ENCODE measurements around the gene BCORL1. TPM values are rescaled to one million over a fixed set of nuclear protein-coding genes. Genes with fewer than 3 reads are reported as not detected.
A peak's percentile ranks its signal among the peaks of the same experiment; 100 is the strongest.

The BCORL1 gene
- total and polyA plus RNA-seq, 2 of the 4 experiments (the other 2 are of a cell fraction) = 0.54 to 1.6 TPM

GRCh38 chrX:130081421-130082045, 99.1 kb downstream of the BCORL1 start:
- POLR2A ChIA-PET (ENCODE audit: unreplicated experiment) = no interaction called here
- Histone ChIP-seq H2BK20ac (ENCODE audit: low read depth, low read length) (no peak overlapping the region), H3K4me2 (ENCODE audit: low read depth, low read length) (no peak overlapping the region), H3K14ac (replicated peaks; ENCODE audit: low read depth, low read length) (no peak overlapping the region), H3K9ac (ENCODE audit: low read depth, low read length) (no peak overlapping the region), H3K23ac (ENCODE audit: low read depth, low read length) (no peak overlapping the region), H2AK9ac (replicated peaks; ENCODE audit: low read depth, low read length, poor library complexity) (peak overlapping the region; percentile 5), H4K5ac (ENCODE audit: low read depth, low read length) (no peak overlapping the region), H4K91ac (ENCODE audit: insufficient read depth, low read depth, low read length) (no peak overlapping the region), H3K27me3 (ENCODE audit: control insufficient read depth, insufficient read depth, low read length) (no peaks in the 10 kb centered on the region), H4K8ac (ENCODE audit: low read depth in 2 of 2, low read length in 2 of 2) (no peak overlapping the region), H3K9me1 (ENCODE audit: insufficient read depth, low read length) (peaks cover 11% of the 10 kb centered on the region), H2BK120ac (ENCODE audit: low read depth, low read length) (no peak overlapping the region), H2BK15ac (ENCODE audit: low read depth, low read length) (no peak overlapping the region), H3K4me1 (ENCODE audit: control insufficient read depth, insufficient read depth, low read length) (peaks cover 5% of the 10 kb centered on the region; the same call in 1 of the 2 replicates), H2AFZ (replicated peaks; ENCODE audit: low read length, poor library complexity) (peak overlapping the region; percentile 18), H3K4me3 (ENCODE audit: insufficient read depth, low read depth, low read length) (no peak overlapping the region), H3K9me3 (ENCODE audit: control insufficient read depth, insufficient read depth, low read length) (no peaks in the 10 kb centered on the region), H3K27ac (ENCODE audit: insufficient read depth, low read length) (no peak overlapping the region), H3K4ac (ENCODE audit: low read depth, low read length) (no peak overlapping the region), H2BK5ac (ENCODE audit: low read depth, low read length, poor library complexity, severe bottlenecking) (no peak overlapping the region), H4K20me1 (ENCODE audit: insufficient read depth, low read length) (peaks cover 49% of the 10 kb centered on the region), H3K18ac (ENCODE audit: low read depth, low read length) (no peak overlapping the region), H2AK5ac (ENCODE audit: low read depth, low read length) (no peak overlapping the region), H3K56ac (ENCODE audit: extremely low read depth, insufficient read depth, low read length) (no peak overlapping the region), H3K36me3 (ENCODE audit: control insufficient read depth, insufficient read depth, low read length) (peaks cover 2% of the 10 kb centered on the region; the same call in 1 of the 2 replicates), H3K79me1 (ENCODE audit: low read depth in 1 of 2, low read length in 2 of 2) (peaks cover 0 to 49% of the 10 kb centered on the region in 2 experiments; a peak in 3 of 4 replicates)
- in situ Hi-C loops (cut with MboI; ENCODE audit: low sequenced_read_pairs) (no loop called here), dilution Hi-C loops (cut with HindIII; ENCODE audit: low sequenced_read_pairs, unreplicated experiment) (no loop called here), intact Hi-C loops (cut with micrococcal nuclease) (no loop called here)
- DNase-seq (no peak), ATAC-seq (ENCODE audit: low read depth) (no peak)
- BruUV-seq (replicated peaks) = no TSS peak
- CTCF ChIA-PET = interaction anchor here (0.6 to 1.2 kb wide), 2 partner anchors 39 to 119 kb away, joined by 3 to 6 read pairs; no protein-coding TSS in a partner anchor
- TF ChIP-seq CEBPB (IDR thresholded peaks at IDR 0.05; ENCODE audit: low read depth, low read length) = no peak
- TF ChIP-seq SMC3 (IDR thresholded peaks at IDR 0.05; ENCODE audit: low read depth, low read length) = no peak
- no peak for TF ChIP-seq RAD21 (IDR thresholded peaks at IDR 0.05; ENCODE audit: low read length)
- no peak for TF ChIP-seq CHD1 (IDR thresholded peaks at IDR 0.05; ENCODE audit: low read depth, low read length)
- TF ChIP-seq MXI1 (IDR thresholded peaks at IDR 0.05; ENCODE audit: borderline replicate concordance, low read depth, low read length) = no peak
- no peak for TF ChIP-seq RCOR1 (IDR thresholded peaks at IDR 0.05; ENCODE audit: insufficient replicate concordance, low read length)
- TF ChIP-seq USF2 (IDR thresholded peaks at IDR 0.05; ENCODE audit: low read depth, low read length) = no peak
- no peak for TF ChIP-seq RFX5 (IDR thresholded peaks at IDR 0.05; ENCODE audit: low read depth, low read length)
- TF ChIP-seq BHLHE40 (IDR thresholded peaks at IDR 0.05; ENCODE audit: low read depth, low read length) = no peak
- no peak for TF ChIP-seq POLR2A (IDR thresholded peaks at IDR 0.05; ENCODE audit: low read depth, low read length)
- TF ChIP-seq ELK1 (IDR thresholded peaks at IDR 0.05; ENCODE audit: borderline replicate concordance, low read depth, low read length) = no peak
- TF ChIP-seq MAZ (IDR thresholded peaks at IDR 0.05; ENCODE audit: borderline replicate concordance, low read depth, low read length) = no peak
- TF ChIP-seq NFE2L2 (IDR thresholded peaks at IDR 0.05; ENCODE audit: low read depth, low read length) = no peak
- TF ChIP-seq FOS (IDR thresholded peaks at IDR 0.05; ENCODE audit: low read depth, low read length) = no peak
- no peak for TF ChIP-seq MAFK (IDR thresholded peaks at IDR 0.05; ENCODE audit: low read depth, low read length)
- TF ChIP-seq CTCF (conservative IDR thresholded peaks at IDR 0.05; ENCODE audit: low read depth, low read length) = no peak
- WGBS, 2 experiments (ENCODE audit: extremely low coverage in 2 of 2, insufficient read length in 1 of 2) = 40% methylated on average over 3 of the region's 12 CpGs; no CpG with 5 or more reads in 1 of the 2 experiments

Data from IMR-90 (cell line).